ENCODE data around the gene SPDYE6.

The SPDYE6 gene

GRCh38 chr7:102313997-102314780 lies 42.1 kb downstream of the SPDYE6 start:
- Histone ChIP-seq H3K4me3 (ENCODE audit: insufficient read depth, low read length, poor library complexity, severe bottlenecking) (no peak overlapping the region), H3K27ac (ENCODE audit: low read depth, low read length) (peak overlapping the region; percentile 94), H3K4me2 (ENCODE audit: low read depth, low read length, poor library complexity, severe bottlenecking) (no peak overlapping the region), H3K9me3 (ENCODE audit: insufficient read depth, low read length) (no peaks in the 10 kb centered on the region), H3K79me2 (ENCODE audit: insufficient read depth, low read length) (peaks cover 14% of the 10 kb centered on the region; the same call in 1 of the 2 replicates), H3F3A (ENCODE audit: insufficient read depth) (peaks cover 88% of the 10 kb centered on the region), H4K20me1 (ENCODE audit: low read depth, low read length) (no peaks in the 10 kb centered on the region), H2AFZ (ENCODE audit: low read depth, low read length, severe bottlenecking) (no peak overlapping the region), H3K9ac (ENCODE audit: low read length) (no peak overlapping the region), H3K9me2 (replicated peaks; ENCODE audit: insufficient read depth, low read length) (no peaks in the 10 kb centered on the region), H3K27me3 (ENCODE audit: low read length) (no peaks in the 10 kb centered on the region), H3K36me3 (ENCODE audit: low read length) (peaks cover 15% of the 10 kb centered on the region)
- TF ChIP-seq EZH2phosphoT487 (conservative IDR thresholded peaks at IDR 0.05; ENCODE audit: low read length) (no peak), CTCF (IDR thresholded peaks at IDR 0.05; ENCODE audit: insufficient read depth, low read length, poor library complexity, severe bottlenecking) (no peak)

- peak overlapping the region; percentile 94 for H3K27ac ChIP-seq (ENCODE audit: low read depth, low read length)
- H3K9me2 ChIP-seq (replicated peaks; ENCODE audit: insufficient read depth, low read length) = no peaks in the 10 kb centered on the region
- no peak overlapping the region for H3K4me3 ChIP-seq (ENCODE audit: insufficient read depth, low read length, poor library complexity, severe bottlenecking)
- H3K9me3 ChIP-seq (ENCODE audit: insufficient read depth, low read length) = no peaks in the 10 kb centered on the region
- no peaks in the 10 kb centered on the region for H3K27me3 ChIP-seq (ENCODE audit: low read length)
- H3K9ac ChIP-seq (ENCODE audit: low read length) = peak overlapping the region; percentile 37
- H3K79me2 ChIP-seq (ENCODE audit: insufficient read depth, low read length) = peaks cover 33% of the 10 kb centered on the region
- H4K20me1 ChIP-seq (ENCODE audit: low read depth, low read length) = no peaks in the 10 kb centered on the region
- peaks cover 31% of the 10 kb centered on the region for H3K36me3 ChIP-seq (ENCODE audit: low read length)
- H2AFZ ChIP-seq (ENCODE audit: low read depth, low read length, severe bottlenecking) = no peak overlapping the region
- H3K4me2 ChIP-seq (ENCODE audit: low read depth, low read length, poor library complexity, severe bottlenecking) = peak overlapping the region; percentile 52
- peaks cover 77% of the 10 kb centered on the region for H3F3A ChIP-seq (ENCODE audit: insufficient read depth)
- no peak for TF ChIP-seq CTCF (IDR thresholded peaks at IDR 0.05; ENCODE audit: insufficient read depth, low read length, poor library complexity, severe bottlenecking)
- no peak for TF ChIP-seq EZH2phosphoT487 (conservative IDR thresholded peaks at IDR 0.05; ENCODE audit: low read length)
Observed at GRCh38 chr7:102312317-102312716, 43.9 kb downstream of the SPDYE6 start.

- TF ChIP-seq CTCF (IDR thresholded peaks at IDR 0.05; ENCODE audit: insufficient read depth, low read length, poor library complexity, severe bottlenecking) = no peak
- no peak for TF ChIP-seq EZH2phosphoT487 (conservative IDR thresholded peaks at IDR 0.05; ENCODE audit: low read length)
- Histone ChIP-seq H3K79me2 (ENCODE audit: insufficient read depth, low read length) (peaks cover 35% of the 10 kb centered on the region), H3K27ac (ENCODE audit: low read depth, low read length) (peak overlapping the region; percentile 94), H3K9me3 (ENCODE audit: insufficient read depth, low read length) (no peaks in the 10 kb centered on the region), H3K9me2 (replicated peaks; ENCODE audit: insufficient read depth, low read length) (no peaks in the 10 kb centered on the region), H3K9ac (ENCODE audit: low read length) (peak overlapping the region; percentile 37), H3K4me3 (ENCODE audit: insufficient read depth, low read length, poor library complexity, severe bottlenecking) (no peak overlapping the region), H2AFZ (ENCODE audit: low read depth, low read length, severe bottlenecking) (no peak overlapping the region), H3K27me3 (ENCODE audit: low read length) (no peaks in the 10 kb centered on the region), H3K4me2 (ENCODE audit: low read depth, low read length, poor library complexity, severe bottlenecking) (peak overlapping the region; percentile 50), H4K20me1 (ENCODE audit: low read depth, low read length) (no peaks in the 10 kb centered on the region), H3F3A (ENCODE audit: insufficient read depth) (peaks cover 74% of the 10 kb centered on the region), H3K36me3 (ENCODE audit: low read length) (peaks cover 32% of the 10 kb centered on the region)
Observed at GRCh38 chr7:102310414-102310815, 45.8 kb downstream of the SPDYE6 start.

Measured in SU-DHL-6 (cell line).